HG03521 (cell line): Measurements from ENCODE around the gene GPC5.

Experiments
- ATAC-seq: cut with Tn5 transposase; IDR thresholded peaks from one replicate; pipeline ENCODE4 v1.9.1; 2021; ENCODE audit warnings: mild to moderate bottlenecking, moderate library complexity; ENCODE audit not compliant: unreplicated experiment

Gene GPC5

DNA sequence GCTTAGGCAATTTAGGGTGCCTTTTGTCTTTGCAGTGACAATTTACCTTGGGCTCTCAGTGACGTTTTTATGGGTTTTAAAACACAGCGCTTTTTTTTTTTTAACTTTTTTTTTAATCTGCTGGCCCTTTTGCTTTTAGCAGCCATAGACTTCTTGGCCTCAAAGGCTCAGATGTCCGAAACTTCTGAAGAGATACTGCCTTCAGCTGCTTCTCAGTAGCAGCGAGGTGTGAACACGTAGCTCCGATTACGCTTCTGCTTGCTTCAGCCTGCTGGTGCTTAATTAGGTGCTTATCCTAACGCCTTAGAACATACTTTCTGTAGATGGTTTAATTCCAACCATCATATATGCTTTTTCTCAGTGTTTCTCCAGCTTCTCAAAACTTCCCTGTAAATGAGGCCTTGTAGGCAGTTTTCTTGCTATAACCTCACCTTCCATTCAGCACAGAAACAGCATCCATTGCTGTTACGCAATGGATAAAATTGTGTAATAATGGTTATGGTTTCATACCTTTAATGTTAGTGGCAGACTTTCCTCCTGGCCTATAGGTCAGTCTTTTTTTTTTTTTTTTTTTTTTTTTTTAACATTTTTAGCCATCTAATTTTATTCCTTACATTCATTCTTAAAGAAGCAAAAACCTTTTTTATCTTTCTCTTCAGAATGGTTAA, 723.9 kb downstream of the GPC5 start:
- no peak for ATAC-seq

DNA sequence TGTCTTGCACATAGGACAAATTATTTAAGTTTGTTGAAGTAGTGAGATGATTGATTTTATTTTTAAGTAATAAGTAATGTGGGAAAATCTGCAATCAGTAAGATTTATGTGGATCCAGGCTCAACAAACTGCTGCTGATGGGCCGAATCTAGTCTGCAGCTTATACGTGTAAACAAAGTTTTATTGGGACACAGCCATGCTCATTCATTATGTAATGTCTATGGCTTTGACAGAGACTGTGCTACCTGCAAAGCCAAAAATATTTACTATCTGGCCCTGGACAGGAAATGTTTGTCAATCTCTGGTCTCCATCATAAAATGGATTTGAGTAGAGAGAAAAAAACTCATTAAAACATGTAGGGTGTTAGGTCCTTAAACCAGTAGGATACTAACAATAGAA, 728.0 kb downstream of the GPC5 start:
- no peak for ATAC-seq

DNA sequence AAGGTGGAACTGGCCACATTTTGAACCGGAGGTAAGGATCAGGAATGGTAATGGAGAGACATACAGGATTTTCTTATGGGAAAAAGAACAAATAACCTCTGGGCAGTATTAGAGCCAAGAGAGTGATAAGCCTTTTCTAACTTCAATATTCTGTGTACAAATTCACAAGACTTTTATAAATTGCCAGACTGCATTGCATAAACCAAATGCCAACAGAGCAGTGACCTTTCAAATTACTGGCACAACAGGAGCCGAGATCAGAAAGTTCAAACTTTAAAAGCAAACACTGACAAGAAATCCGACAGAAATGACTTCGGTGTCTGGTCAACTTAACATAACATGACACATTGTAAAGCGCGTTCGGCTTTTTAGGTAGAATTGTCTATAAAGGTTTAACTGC, 737.1 kb downstream of the GPC5 start:
- no peak for ATAC-seq

DNA sequence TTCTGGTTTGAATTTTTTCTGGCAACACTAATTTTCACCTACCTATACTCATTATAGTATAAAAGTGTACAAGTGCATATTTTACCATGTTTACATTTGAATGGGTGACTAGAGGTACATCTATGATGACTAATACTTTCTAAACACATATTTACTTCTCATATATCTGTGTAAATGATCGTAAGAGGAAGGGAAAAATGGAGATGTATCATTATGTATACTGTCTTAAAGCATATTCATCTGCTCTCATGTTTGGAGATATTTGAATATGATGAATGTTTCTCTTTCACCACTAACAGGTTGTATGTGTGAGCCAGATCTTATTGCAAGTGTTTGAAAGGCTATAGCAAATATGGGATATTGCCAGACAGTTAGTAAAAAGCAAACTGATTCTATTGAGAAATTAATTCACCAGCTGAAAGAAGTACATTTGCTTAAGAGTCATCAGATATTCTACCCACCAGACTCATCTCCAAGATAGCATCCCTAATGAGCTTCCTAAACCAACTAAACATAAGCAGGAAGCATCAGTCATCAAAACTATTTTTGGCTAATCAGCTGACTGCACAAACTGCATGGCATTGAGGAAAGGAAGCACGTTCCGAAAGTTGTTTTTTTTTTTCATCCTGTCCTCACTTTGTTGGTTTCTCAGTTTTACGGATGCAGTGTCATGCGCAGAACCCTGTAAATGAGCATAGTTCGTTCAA, 738.2 kb downstream of the GPC5 start:
- no peak for ATAC-seq

DNA sequence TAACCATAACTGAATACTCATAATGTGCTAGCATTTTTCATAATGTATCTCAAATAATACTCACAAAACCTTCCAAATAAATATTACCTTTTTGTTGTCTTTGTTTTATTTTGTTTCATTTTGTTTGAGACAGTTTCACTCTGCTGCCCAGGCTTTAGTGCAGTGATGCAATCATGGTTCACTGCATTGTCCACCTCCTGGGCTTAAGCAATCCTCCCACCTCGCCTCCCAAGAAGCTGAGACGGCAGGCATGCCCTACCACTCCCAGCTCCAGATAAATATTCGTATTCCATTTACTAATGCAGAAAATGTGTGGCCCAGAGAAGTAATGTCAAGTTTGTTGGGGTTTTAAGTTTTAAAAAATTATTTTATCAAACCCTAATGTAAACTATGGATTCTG, 739.1 kb downstream of the GPC5 start:
- ATAC-seq: no peak

DNA sequence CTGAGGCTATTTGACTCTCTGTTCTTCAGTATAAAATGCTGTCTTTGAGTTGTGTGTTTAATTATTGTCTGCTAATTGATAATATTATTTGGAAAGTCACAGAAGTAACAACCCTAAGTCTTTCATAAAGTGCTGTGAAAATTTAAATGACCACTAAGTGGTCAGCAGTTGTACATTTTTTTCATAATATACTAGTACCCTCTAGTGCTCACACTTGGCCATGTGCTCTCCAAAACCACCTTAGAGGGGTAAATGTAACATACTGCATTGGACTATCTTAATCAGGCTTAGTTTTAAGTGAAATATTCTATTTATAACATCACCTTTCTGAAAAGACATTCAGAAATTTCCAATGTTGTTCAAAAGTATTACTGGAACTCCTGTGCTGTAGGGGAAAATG, 745.3 kb downstream of the GPC5 start:
- ATAC-seq: no peak

DNA sequence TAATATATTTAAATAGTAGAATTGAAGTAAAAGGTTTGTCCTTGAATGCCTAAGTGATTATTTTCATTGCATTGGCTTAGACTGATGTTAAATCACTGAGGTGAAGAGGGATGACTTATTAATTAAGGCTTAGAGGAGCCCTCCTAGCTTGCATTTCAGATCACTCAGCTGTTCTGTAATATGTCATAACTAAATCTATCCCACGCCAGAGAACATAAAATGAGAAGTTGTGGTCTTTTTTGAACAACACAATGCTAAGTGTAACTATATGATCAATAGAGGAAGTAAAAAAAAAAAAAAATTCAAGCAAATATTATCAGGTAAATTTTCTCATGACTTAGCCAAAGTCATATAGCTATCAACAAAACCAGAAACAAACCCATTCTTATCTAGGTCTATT, 752.2 kb downstream of the GPC5 start:
- ATAC-seq: no peak

DNA sequence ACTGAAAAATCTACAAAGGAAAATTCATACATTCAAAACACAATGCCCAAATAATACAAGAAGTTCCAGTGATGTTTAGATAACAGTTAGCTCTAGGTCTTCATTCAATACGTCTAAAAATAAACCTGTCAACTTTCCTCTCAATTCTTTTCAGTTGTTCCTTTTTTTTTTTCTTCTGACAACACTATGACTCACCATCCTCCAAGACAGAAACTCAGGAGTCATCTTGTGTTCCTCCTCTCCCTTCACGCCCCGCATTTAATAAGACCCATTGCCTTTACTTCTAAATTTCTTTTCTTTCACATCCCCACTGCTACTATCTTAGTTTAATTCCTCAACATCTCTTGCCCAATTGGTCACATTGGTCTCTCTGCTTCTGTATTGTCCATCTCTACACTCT, 759.9 kb downstream of the GPC5 start:
- no peak for ATAC-seq

DNA sequence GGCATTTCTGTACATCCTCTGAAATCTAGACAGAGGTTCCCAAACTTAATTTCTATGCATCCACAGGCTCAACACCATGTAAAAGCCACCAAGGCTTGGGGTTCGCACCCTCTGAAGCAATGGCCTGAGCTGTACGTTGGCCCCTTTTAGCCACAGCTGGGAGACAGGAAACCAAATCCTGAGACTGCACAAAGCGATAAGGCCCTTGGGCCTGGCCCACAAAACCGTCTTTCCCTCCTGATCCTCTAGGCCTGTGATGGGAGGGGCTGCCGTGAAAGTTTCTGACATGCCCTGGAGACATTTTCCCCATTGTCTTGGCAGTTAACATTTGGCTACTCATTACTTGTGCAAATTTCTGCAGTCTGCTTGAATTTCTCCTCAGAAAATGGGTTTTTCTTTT, 766.4 kb downstream of the GPC5 start:
- ATAC-seq: no peak

DNA sequence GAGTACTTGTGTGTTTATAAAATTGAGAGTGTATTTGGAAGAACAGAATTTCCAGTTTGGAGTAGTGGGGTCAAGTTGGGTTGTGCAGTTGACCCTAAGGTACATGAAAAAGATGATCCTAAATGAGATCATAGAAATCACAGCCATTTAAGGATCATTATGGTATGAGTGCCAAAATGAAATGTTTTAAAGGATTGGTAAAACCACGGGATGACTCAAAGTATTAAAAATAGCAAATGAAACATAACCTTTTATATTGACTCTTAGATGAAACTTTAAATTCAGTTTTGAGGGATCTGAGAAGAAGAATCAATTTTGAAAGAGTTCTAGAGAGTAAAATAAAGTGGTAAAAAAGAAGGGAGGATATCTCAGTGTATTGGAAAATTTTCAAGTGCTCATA, 773.8 kb downstream of the GPC5 start:
- no peak for ATAC-seq

DNA sequence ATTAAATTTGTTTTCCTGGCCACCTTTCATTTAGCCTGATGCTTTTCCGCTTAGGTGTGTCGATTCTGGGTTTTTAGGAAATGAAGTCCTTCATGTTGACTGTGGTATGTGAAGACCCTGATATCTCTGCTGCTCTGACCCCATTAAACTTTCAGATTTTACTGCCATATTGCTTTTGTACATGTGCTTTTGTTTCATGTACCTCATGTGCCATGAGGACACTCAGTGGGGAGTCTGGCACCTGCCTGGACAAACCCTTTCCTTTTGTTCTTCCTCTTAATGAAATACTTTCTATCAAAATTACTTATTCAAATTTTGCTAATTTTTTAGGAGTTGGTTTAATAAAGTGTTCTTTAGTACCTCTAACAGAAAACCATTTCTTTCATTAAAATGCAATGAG, 774.8 kb downstream of the GPC5 start:
- ATAC-seq: no peak

DNA sequence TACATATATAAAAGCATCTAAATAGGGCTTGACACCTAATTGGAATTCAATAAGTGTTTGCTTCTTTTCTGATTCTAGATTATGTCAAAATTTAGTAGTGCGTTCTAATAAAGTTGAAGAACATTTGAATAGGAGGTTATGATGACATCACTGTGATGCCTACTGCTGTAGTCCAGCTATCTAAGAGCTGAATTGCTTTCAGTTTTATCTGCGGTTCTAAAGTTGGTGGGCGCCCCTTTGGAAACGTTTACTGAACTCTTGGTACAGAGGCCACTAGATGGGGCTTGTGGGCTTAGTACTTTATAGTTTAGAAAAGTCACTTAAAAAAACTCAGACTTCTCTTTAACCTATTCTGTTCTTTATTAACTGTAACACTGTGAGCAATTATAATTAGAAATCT, 776.9 kb downstream of the GPC5 start:
- ATAC-seq: no peak

DNA sequence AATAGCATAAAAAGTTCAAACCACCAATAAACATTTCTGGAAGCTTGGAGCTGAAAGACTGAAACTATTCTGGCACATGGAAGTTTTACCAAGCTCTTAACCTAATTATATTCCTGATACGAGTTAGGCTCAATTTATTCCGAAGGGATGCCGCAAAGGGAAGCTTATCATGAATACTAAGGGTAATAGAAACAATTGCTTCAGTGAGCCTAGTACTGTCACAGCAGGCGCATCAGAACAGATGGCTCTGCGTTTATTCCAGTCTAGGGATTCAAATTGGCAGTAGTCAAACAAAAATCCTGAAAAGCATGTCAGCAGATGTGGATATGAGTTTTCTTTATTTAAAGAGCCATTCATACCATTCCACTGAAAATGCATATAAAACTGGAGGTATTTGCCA, 779.5 kb downstream of the GPC5 start:
- no peak for ATAC-seq

DNA sequence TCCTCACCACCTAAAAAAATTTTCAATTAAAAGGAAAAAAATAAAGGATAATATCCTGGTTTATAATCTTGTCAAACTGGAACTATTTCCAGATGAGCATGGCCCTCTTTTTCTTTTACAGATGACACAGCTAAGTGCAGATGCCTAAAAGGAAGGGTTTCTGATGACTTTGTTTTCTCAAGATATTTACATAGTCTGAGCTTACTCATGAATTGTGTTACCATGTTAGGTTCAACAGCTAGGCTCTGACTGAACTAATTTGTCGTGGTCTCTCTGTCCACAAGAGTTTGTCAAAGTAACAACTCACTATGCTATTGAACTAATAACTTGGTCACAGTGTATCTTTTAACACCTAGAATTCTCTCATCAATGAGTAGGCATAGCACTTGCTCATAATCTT, 780.8 kb downstream of the GPC5 start:
- ATAC-seq: no peak

DNA sequence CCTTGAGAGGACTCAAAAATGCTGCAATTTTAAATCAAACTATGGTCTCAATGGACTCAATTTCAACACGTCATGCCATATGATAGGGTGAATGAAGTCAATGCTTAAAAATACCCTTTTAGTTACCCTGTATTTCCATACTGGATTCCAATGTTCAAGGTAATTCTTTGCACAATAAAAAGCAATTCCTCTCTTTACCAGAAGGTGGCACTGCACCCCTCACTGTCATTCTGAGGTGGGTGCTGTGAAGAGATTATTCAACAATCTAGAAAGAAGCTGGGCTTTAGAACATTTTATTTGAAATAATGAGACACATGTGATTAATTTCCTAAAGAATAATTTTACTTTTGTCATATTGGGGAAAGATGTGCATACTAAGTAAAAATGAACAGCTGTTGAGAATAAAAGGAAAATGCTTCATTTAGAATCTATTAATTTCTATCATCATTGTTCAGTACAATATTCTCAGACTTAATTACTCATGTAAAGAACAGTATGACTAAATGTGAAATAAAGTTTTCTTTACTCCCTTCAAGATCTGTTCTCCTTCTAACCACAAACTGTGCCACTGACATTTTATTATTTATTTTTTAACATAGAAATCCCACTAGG, 789.1 kb downstream of the GPC5 start:
- ATAC-seq: peak; percentile 86

DNA sequence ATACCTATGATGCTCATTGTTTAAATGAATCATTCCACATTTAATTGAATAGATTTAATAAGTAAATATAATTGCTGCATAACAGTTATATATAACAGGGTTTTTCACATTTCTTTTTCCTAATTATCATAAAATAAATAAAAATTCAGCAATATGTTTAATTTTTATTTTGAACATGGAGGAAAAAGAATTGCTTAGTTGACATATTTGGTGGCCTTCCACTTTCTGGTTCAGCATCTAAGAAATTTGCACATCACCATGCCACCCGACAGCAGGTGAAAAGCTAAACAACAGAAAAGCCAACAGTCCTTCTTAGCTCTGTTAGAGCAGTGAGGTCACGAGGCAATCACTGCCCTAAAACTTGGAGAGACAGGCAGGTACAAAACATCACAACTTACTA, 790.2 kb downstream of the GPC5 start:
- no peak for ATAC-seq

DNA sequence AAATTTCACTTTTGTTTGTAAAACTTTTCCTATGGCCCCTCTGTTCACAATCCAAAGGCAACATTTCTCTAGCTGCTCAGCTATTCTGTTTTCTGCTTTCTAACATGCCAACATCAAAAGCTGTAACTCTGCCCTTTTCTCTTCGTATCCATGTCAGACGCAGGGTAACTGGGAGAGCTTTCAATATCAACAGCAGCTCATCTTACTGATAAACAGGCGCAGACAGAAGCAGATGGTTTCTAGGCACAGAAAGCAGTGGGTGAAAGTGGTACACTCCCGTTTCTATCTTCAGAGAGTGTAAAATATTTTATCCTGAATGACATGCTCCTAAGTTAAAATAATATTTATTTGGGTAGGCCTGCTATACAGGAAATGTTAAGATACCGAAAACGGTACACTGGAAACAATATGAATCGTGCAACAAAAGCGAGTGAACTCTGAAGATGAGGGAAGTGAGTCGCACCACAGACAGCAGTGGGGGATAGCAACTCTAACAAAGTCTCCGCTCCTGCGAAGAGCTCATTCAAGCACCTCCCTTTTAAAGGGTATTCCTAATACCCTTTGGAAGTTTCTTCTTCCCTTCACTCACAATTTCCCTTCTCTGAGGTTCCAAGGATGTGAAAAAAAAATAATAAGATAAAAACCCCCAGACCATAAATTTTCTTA, 798.3 kb downstream of the GPC5 start:
- ATAC-seq: no peak

DNA sequence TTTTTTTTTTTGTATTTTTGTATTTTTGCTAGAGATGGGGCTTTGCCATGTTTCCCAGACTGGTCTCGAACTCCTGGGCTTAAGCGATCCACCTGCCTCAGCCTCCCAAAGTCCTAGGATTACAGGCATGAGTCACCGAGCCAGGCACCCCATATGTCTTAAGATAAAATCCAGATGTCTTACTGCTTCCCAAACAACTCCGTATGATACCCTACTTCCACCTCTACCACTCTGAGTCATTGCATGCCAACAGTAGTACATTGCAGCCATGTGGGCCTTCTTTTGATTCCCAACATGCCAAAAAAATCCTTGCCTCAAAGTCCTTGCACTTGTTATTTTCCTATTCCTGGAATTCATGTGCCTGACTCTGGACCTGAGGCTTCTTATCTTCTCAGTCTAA, 799.2 kb downstream of the GPC5 start:
- ATAC-seq: no peak

DNA sequence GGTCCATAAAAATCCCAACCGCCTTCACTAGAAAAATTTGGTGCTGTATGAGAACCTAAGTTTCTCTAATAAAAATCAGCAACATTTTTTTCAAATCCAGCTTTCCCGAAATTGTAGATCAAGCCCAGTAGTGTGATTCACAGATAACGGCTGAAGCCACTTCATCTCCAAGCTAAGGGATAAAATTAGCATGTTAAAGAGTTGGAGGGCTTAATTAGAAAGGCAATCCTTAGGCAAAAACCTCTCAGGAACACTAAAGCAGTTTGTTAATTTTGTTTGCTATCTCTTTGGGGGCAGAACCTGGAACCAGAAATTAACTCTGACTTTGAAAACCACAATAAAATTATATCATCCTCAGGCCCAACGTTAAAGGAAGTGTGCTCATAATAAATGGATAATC, 820.2 kb downstream of the GPC5 start:
- no peak for ATAC-seq

DNA sequence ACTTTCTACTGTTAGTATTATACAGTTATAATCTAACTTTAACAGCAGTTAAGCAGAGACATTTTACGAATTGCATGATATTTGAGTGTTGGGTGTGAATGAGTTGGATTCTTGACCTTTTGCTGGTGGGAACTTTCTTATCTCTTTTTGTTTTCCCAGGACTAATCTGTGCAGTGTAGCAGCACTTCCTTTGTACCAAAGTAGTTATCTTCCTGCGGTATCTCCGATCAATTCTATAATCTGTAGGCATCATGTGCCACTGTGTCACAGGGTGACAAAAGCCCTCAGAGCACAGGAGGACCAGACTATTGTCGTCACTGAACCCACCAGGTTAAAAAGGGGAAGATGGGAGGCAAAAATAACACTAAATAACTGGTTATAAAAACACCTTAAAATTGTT, 823.5 kb downstream of the GPC5 start:
- ATAC-seq: no peak

DNA sequence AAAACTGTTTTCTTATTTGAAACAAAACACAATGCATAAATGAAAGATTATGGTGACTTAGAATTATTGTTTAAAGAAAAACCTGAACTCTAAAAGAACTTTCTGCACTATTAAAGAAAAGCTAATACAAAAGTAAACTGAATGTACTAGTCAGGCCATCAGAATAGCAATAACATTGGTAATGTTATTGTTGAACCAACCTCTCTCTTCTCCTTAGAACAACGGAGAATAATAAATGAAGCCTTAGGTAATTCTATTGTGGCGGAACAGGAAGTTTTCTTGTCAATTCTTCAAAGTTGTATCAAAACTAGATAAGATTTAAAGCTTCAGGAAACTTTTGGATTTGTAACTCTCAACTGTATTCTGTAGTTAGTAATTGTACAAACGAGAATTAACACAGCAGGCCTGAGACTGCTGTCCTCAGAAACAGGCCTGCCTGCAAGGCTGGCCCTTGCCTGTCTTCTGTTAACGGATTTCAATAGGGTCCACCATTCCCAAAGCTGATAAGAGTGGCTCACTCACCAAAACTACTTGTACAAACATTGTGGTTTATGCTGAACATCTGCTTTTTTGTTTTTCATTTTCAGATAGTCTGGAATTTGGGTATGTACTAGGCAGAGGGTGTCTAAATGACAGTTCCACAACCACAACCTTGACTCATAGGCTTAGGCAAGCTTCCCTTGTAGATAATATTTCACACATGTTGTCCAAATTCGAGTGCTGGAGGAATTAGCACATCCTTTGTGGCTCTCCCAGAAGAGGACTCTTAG, 825.8 kb downstream of the GPC5 start:
- ATAC-seq: no peak
